Activated CD4-positive, alpha-beta memory T cell treated with anti-CD3 and anti-CD28 coated beads, Interleukin-2, amount 10 ng/mL, durations not matched to agents 7 days and 5 days (primary cell): Measurements from ENCODE around the gene MTARC1. TPM values are rescaled to one million over a fixed set of nuclear protein-coding genes. Genes with fewer than 3 reads are reported as not detected.

ENCODE experiments used
- CTCF ChIA-PET: fragments of 350-600 bp; sonication (Branson Sonifier 250); formaldehyde crosslinking; loops from one replicate; lab custom pipeline; 2021; ENCODE audit warnings: antibody characterized with exemption, inconsistent platforms; lab: Charles Lee
- POLR2A ChIA-PET: fragments of 350-600 bp; sonication (Branson Sonifier 250); formaldehyde crosslinking; loops from one replicate; lab custom pipeline; 2021; ENCODE audit warnings: antibody characterized with exemption; lab: Charles Lee
- DNase-seq: peaks from one replicate; pipeline ENCODE4 v3.0.0-alpha.2; 2020
- H3K27ac Mint-ChIP-seq: one replicate; pipeline ENCODE4 v1.8.0; 2021; ENCODE audit warnings: mild to moderate bottlenecking, mixed read lengths
- H3K27me3 Mint-ChIP-seq: one replicate; pipeline ENCODE4 v1.8.0; 2021; ENCODE audit warnings: mixed read lengths
- H3K36me3 Mint-ChIP-seq: one replicate; pipeline ENCODE4 v1.8.0; 2021; ENCODE audit warnings: low read depth, mixed read lengths
- H3K4me1 Mint-ChIP-seq: one replicate; pipeline ENCODE4 v1.8.0; 2021; ENCODE audit warnings: mixed read lengths
- H3K4me3 Mint-ChIP-seq: one replicate; pipeline ENCODE4 v1.8.0; 2021; ENCODE audit warnings: mild to moderate bottlenecking, mixed read lengths
- H3K9me3 Mint-ChIP-seq: one replicate; pipeline ENCODE4 v1.8.0; 2021; ENCODE audit warnings: mixed read lengths
- total RNA-seq, 2 experiments: library from RNA; stranded (reverse); gene quantifications; one replicate each; pipeline ENCODE4 v1.2.3, GENCODE V29; 2021

Gene MTARC1
- total RNA-seq, 2 experiments from 2014 or later, result not detected

DNA sequence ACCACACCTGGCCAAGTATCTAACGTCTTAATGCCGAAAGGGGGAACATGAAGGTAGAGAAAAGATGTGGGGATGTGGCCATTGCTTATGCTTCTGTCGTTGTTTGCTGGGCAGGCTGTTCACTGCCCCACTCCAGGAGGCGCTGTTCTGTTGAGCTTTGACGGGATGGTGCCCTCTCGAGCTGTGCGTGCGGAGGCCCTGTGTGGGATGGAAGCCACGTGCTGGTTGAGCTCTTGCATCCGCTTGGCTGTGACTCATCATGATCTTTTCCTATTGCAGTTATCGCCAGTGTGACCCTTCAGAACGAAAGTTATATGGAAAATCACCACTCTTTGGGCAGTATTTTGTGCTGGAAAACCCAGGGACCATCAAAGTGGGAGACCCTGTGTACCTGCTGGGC, 26.3 kb downstream of the MTARC1 start:
- Mint-ChIP-seq H3K27ac (no peak overlapping the region), H3K9me3 (no peaks in the 10 kb centered on the region), H3K4me3 (no peak overlapping the region), H3K4me1 (peaks cover 6% of the 10 kb centered on the region), H3K36me3 (no peaks in the 10 kb centered on the region), H3K27me3 (peaks cover 9% of the 10 kb centered on the region)
- DNase-seq, result no peak
- ChIA-PET CTCF (interaction anchor here (1.2 kb wide), 1 partner anchor 10 kb away, joined by 3 read pairs; no protein-coding TSS in a partner anchor), POLR2A (no interaction called here)

DNA sequence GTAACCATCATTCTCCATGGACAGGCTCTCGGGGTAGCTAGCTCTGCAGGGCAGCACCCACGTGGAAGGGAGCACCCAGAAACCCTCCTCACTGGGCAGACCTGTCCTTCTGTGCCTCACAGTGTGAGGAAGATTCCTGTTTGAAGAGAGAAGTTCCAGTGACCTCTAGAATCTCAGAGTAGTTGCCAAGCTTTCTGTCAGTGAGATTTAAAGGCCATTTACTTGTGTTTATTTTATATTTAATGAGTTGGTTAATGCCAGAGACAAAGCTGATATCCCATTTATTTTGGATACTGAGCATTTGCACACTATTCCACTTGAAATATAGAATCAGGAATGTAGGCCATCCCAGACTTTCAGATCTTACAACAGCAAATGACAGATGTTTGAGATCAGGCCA, 28.7 kb downstream of the MTARC1 start:
- Mint-ChIP-seq H3K9me3 (no peaks in the 10 kb centered on the region), H3K4me3 (no peak overlapping the region), H3K27ac (no peak overlapping the region), H3K36me3 (no peaks in the 10 kb centered on the region), H3K27me3 (peaks cover 9% of the 10 kb centered on the region), H3K4me1 (peaks cover 3% of the 10 kb centered on the region)
- CTCF ChIA-PET, result interaction anchor here (1.1 kb wide), 1 partner anchor 12 kb away, joined by 3 read pairs; no protein-coding TSS in a partner anchor
- no peak for DNase-seq
- POLR2A ChIA-PET, result no interaction called here

DNA sequence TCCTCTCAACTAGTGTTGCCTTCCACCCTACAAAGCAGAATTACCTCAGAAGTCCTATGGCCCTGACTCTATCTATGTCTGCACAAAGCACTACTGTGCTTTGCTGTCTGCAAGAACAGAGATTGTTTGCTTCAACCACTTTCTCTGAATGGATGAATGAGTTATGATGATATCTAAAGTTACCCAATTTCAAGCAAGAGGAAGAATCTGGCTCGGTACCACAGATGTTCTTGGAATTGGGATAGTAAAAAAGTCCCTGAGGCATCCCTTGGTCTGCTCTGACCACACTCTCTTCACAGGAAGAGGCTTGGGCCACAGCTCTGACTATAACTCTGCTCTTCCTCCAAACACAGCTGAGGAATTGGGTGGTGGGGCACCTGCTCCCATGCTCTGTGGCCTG, 31.2 kb downstream of the MTARC1 start:
- Mint-ChIP-seq H3K4me1 (no peaks in the 10 kb centered on the region), H3K27me3 (peaks cover 7% of the 10 kb centered on the region), H3K27ac (no peak overlapping the region), H3K9me3 (no peaks in the 10 kb centered on the region), H3K36me3 (no peaks in the 10 kb centered on the region), H3K4me3 (no peak overlapping the region)
- DNase-seq, result no peak
- CTCF ChIA-PET, result no interaction called here
- POLR2A ChIA-PET, result no interaction called here

DNA sequence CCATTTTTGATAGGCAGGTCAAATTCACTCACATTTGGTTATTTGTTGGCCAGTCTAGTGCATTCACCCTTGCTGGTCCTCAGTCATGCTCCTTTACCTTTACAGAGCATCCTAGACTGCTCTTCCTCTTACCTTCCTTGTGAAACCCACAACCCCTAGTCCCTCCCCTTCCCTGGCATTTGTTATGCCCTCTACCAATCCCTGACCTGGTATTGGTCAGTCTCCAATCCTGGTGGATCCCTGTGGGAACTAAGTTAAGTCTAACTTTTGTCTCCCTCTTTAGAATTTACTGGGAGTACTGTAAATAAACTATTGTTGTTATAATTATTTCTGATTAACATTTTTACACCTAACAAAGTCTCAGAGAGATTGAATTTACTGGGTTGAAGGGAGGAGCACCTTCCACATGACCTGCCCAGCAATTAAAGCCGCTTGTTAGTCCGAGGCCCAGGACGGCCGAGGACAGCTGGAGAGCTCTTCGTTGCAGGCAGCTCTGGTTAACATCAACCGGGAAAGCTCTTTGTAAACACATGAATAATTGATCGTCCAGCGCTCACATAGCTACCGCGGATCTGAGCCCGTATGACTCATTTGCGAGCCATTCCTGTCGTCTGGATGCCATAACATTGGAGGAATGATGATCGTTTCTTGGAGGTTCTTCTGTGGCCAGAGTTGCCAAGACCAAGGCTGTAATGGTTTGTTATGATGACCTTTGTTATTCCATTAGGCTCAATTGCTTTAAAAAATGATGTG, 31.9 kb downstream of the MTARC1 start:
- Mint-ChIP-seq H3K36me3 (no peaks in the 10 kb centered on the region), H3K4me1 (no peaks in the 10 kb centered on the region), H3K4me3 (no peak overlapping the region), H3K27ac (no peak overlapping the region), H3K27me3 (peaks cover 7% of the 10 kb centered on the region), H3K9me3 (no peaks in the 10 kb centered on the region)
- CTCF ChIA-PET, result no interaction called here
- no peak for DNase-seq
- POLR2A ChIA-PET, result no interaction called here

DNA sequence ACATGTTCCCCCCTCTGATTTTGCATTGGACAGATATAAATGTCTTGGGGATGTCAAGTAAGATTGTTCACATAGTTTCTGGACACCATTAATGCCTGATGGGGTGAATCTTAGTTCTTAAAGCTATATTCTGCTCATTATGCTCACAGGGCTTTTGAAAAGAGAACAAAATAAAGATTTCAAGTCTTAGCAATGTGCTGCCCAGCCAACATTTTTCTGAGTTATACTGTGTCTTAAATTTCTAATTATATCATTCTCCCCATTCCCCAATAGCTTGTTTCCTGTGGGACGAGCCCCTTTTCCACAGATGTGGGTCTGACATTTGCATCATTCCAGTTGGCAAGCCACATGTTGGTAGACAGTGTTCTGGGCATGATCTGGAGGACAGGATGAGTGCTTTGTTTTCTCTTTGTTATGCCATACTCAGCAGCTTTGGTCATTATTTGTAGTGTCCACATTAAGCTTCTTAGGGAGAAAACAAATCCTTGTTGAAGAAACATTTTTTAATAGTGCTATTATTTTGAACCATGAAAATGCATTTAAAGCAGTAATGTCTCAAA, 32.8 kb downstream of the MTARC1 start:
- no peak overlapping the region for H3K27ac Mint-ChIP-seq
- no peaks in the 10 kb centered on the region for H3K36me3 Mint-ChIP-seq
- H3K4me3 Mint-ChIP-seq, result no peak overlapping the region
- peaks cover 7% of the 10 kb centered on the region for H3K27me3 Mint-ChIP-seq
- POLR2A ChIA-PET, result no interaction called here
- no peak for DNase-seq
- no peaks in the 10 kb centered on the region for H3K9me3 Mint-ChIP-seq
- H3K4me1 Mint-ChIP-seq, result no peaks in the 10 kb centered on the region
- CTCF ChIA-PET, result no interaction called here

DNA sequence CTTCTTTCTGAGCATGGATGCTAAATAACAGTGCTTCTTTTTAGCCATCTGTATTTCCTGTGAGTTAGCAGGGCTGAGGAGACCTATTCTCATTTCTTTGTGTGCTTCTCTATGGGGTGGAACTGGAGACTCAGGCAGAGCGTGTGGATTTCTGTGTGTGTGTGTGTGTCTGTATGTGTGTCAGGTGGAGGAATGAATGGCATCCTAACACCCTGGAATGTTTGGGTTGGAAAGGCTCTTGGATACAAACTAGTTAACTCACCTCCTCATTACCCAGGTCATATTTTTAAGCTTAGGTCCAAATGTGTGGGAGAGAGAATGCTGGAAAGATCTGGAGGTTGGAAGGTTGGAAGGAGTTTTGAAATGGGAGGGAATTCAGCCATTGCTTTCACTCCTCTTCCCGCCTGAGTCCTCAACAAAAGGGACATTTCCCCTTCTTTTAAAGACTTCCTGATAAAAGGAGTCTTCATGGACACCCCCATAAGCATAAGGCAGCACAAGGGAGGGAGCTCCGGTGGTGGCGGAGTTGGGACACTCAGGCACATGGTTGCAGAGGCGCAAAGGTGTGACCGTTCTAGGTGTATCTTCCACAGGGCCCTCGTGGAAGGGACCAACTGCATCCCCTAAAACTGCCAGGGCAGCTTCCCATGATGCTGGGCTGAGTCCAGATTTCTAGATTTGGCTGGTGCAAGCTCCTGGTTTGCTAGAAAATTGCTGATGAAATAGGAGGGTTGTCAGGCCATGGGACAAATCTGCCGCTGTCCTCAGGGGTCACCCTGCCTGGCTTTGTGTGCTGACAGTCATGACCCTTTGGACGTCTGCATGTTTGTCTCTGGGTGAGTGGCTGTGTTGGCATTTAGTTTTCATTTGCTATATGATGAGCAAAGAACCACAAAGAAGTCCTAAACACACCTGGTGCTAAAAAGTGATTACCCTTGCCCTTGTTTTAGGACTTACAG, 37.6 kb downstream of the MTARC1 start:
- no peak overlapping the region for H3K4me3 Mint-ChIP-seq
- DNase-seq, result no peak
- no peaks in the 10 kb centered on the region for H3K9me3 Mint-ChIP-seq
- no peak overlapping the region for H3K27ac Mint-ChIP-seq
- POLR2A ChIA-PET, result no interaction called here
- CTCF ChIA-PET, result interaction anchor here (1.2 to 2.4 kb wide), 2 partner anchors 14 to 21 kb away, joined by 3 to 10 read pairs; no protein-coding TSS in a partner anchor
- no peaks in the 10 kb centered on the region for H3K36me3 Mint-ChIP-seq
- H3K27me3 Mint-ChIP-seq, result peaks cover 13% of the 10 kb centered on the region
- H3K4me1 Mint-ChIP-seq, result no peaks in the 10 kb centered on the region

DNA sequence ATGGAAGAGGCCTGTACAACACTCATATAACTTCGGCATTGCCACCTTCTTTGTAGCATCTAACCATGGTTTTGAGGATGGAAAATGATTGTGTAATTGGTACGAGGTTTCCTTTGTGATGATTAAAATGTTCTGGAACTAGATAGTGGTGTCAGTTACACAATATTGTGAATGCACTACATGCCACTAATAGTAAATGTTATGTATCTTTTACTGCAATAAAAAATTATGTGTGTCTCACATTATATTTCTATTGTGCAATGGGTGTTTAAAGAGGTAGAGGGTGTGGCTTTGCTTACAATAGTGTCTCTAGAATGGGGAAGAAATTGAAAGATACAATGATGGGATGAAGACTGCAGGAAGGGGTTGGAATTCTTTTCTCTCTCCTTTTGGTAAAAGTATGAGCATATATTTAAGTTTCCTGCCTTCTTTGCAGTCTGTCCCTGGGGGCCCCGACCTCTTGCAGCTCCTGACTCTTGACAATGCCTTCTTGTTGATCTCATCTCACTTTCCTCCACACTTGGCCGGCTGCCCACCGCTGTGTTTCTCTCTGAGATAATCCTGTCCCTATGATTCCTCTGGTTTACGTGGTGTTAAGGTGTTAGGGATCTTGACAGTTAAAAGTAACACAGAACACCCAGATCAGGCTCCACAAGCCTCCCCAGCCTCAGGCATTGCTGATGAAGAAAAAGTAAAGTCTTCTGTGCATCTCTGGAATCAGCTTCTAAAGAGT, 39.3 kb downstream of the MTARC1 start:
- no peak overlapping the region for H3K27ac Mint-ChIP-seq
- no peaks in the 10 kb centered on the region for H3K9me3 Mint-ChIP-seq
- ChIA-PET POLR2A (no interaction called here), CTCF (no interaction called here)
- no peak overlapping the region for H3K4me3 Mint-ChIP-seq
- no peaks in the 10 kb centered on the region for H3K4me1 Mint-ChIP-seq
- no peaks in the 10 kb centered on the region for H3K36me3 Mint-ChIP-seq
- peaks cover 13% of the 10 kb centered on the region for H3K27me3 Mint-ChIP-seq
- no peak for DNase-seq

DNA sequence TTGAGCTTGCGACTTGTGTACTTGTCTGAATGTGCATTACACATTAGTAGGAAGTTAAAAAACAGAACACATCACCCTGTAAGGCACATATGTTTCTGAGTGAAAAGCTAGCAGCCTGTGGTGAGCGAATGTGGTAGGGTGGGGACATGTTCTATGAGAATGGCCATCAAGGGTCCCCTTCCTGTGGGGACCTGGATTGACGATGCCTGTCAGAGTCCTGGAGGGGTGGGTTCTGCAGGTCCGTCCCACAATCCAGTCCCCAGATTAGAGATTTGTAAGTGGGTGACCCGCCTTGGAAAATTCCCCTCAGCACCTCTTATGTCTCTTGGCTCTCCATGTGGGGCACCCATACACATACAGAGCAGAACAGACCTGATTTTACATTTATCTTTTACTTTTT, 40.0 kb downstream of the MTARC1 start:
- Mint-ChIP-seq H3K27me3 (peaks cover 10% of the 10 kb centered on the region), H3K4me1 (no peaks in the 10 kb centered on the region), H3K9me3 (no peaks in the 10 kb centered on the region), H3K27ac (no peak overlapping the region), H3K36me3 (no peaks in the 10 kb centered on the region), H3K4me3 (no peak overlapping the region)
- POLR2A ChIA-PET, result no interaction called here
- CTCF ChIA-PET, result no interaction called here
- no peak for DNase-seq

DNA sequence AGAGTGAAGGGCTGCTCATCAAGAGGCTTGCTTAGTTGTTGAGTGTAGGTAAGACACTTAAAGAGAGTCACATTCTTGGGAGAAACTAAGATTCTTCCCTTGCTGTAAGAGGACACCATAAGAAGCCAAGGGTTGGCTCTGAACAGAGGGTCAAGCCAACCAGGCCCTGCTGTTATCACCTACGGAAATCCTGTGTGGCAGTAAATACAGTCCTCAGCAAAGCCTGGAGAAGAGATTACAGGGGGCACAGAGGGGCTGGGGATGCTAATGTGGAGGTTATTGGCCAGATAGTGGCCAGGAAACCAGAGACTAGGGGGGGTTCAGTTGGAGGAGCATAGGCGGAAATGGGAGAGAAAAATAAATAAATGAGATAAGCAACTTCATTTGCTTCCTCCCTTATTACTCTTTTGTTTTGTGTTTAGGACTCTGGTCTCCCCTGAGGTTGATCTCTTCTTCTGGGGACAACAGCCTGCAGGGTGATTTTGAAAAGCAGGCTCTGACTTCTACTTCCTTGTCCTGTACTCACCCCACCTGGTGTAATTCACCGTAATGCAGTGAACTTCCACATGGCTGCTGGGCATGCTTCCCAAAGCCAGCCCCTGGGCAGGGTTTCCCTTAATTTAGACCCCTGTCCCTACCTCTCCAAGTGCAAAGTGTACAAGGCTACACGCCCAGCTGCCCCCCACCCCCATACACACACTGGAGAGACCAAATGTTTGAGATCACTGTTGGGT, 40.9 kb downstream of the MTARC1 start:
- Mint-ChIP-seq H3K4me1 (no peaks in the 10 kb centered on the region), H3K9me3 (no peaks in the 10 kb centered on the region), H3K4me3 (no peak overlapping the region), H3K36me3 (no peaks in the 10 kb centered on the region), H3K27me3 (peaks cover 10% of the 10 kb centered on the region), H3K27ac (no peak overlapping the region)
- ChIA-PET CTCF (no interaction called here), POLR2A (no interaction called here)
- DNase-seq, result no peak

DNA sequence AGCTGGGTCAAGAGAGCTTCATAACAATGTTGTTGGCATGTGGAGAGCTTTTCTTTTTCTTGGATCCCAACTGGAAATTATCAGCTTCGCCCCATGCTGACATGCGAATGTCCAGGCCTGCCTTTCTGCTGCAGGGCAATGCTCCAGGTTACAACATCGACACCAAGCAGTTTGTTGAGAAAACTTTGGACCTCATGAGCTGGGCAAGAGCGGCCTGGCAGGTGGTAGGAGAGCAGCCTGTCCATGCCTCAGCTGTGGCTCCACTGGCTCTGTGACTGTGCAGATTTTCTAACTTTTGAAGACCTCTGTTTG, 41.4 kb downstream of the MTARC1 start:
- H3K4me1 Mint-ChIP-seq, result no peaks in the 10 kb centered on the region
- H3K27me3 Mint-ChIP-seq, result peaks cover 10% of the 10 kb centered on the region
- no peak overlapping the region for H3K4me3 Mint-ChIP-seq
- ChIA-PET CTCF (no interaction called here), POLR2A (no interaction called here)
- no peak for DNase-seq
- H3K36me3 Mint-ChIP-seq, result no peaks in the 10 kb centered on the region
- H3K27ac Mint-ChIP-seq, result no peak overlapping the region
- H3K9me3 Mint-ChIP-seq, result no peaks in the 10 kb centered on the region

DNA sequence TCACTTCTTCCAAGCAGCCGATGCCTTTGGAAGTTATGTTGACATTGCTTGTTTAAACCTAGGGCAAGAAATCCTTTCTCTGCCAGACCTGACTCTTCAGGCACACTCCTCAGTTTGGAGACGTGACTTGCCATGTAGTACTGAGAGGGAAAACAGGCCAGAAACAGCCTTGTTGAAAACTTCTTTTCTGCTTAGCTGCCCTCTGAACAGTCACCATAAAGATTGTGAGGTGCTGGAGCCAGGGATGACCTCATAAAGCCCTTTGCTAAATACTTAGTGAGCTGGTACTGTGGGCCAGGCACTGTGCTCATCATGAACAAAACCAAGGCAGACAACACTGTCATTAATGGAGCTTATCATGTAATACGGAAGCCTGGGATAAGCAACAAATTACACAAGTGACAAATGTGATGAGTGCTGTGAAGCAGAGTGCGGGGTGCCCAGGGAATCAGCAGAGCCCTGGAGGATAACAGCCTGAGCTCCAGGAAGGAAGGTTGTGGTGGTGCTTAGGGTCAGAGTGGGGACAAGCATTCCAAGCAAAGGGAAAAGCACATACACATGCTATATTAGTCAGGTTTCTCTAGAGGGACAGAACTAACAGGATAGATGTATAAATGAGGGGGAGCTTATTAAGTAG, 42.4 kb downstream of the MTARC1 start:
- no peak for DNase-seq
- no peaks in the 10 kb centered on the region for H3K36me3 Mint-ChIP-seq
- CTCF ChIA-PET, result no interaction called here
- H3K4me1 Mint-ChIP-seq, result no peaks in the 10 kb centered on the region
- peaks cover 8% of the 10 kb centered on the region for H3K27me3 Mint-ChIP-seq
- no peak overlapping the region for H3K27ac Mint-ChIP-seq
- POLR2A ChIA-PET, result no interaction called here
- H3K9me3 Mint-ChIP-seq, result no peaks in the 10 kb centered on the region
- no peak overlapping the region for H3K4me3 Mint-ChIP-seq

DNA sequence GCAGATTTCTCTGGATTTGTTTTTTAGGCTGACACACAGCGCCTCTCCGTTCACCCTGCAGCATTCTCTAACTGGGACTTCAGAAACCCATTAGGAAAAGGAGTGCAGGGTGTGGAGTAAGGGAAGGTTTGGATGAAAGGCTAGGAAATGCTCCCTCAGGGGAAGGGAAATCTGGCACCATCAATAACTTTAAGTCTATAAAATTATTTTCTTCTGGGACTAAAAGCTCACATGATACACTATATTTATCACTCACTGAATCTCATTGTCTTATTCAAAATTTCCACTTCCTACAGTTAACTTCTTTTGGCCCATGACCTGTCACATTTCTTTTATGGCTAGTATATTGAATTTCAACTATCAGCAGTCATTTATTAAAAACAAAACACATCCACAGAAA, 46.7 kb downstream of the MTARC1 start:
- no peaks in the 10 kb centered on the region for H3K4me1 Mint-ChIP-seq
- H3K27me3 Mint-ChIP-seq, result peaks cover 2% of the 10 kb centered on the region
- ChIA-PET POLR2A (no interaction called here), CTCF (no interaction called here)
- no peak overlapping the region for H3K4me3 Mint-ChIP-seq
- H3K36me3 Mint-ChIP-seq, result no peaks in the 10 kb centered on the region
- H3K9me3 Mint-ChIP-seq, result no peaks in the 10 kb centered on the region
- no peak for DNase-seq
- H3K27ac Mint-ChIP-seq, result no peak overlapping the region
